ENCODE data around the gene EFCAB10. TPM values are rescaled to one million over a fixed set of nuclear protein-coding genes. Genes with fewer than 3 reads are reported as not detected.

Gene EFCAB10
- total and polyA plus RNA-seq, 12 donors, result 0.10 to 0.27 (median 0.11) TPM; not detected in 9

DNA sequence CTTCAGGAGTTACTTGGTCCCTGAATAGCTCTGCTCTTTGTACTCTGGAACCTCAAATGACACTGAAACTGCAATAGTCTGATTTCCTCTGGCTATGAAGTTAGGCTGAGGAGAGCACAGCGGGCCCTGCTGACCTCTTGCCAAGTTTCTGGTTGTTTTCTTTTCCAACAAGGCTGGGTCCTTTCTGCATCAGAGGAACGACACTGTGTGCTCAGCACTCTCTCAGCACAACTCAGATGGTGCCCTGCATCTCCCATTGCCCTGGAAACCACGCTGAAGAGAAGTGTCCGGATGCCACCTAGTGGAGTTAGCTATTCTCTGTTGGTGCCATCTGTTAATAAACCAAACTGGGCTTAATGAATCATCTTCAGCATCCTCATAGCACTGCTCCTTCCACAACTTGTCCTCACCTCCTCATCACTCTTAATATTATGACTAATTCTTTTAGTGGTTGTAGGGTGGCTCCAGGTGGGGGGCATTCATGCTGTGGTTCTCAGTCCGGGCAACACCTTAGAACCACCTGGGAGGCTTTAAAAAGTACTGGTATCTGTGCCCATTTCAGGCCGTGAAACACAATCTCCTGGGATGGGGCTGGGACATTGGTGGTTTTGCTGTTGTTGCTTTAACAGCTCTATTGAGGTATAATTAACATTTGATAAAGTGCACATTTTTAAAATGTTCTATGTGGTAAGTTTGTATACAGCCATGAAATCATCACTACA, 8.2 kb upstream of the EFCAB10 start:
- WGBS, 4 donors, result 29 to 31% (median 30%) methylated on average over 6 of the region's 6 CpGs

DNA sequence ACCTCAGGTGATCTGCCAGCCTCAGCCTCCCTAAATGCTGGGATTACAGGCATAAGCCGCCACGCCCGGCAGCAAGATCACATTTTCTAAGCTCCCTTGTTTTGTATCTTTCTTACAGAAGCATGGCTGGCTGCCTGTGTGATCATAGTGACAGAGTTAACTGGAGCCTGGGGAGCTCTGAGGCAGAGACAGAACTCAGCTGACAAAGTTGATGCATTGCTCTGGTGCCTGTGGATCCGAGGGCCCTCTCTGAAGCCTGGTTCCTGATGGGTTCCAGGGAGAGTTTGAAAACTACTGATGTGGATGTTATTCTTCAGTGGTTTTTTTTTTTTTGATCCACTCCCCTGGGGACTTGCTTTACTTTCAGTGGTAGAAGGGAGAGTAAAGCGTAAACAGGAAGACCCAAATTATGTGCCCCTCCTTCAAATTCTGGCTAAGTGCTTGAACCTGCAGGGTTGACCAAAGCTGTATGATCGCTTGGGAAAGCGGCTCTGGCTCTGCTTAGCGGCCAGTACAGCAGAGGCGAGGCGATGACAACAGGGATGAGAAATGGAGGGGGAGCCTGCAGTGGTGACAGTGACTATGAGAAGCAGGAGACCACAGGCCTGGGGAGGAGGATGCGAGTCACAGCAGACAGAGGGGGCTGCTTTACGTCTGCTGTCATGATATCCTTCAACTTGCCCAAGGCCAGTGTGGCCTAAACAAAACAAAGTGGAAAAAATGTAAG, 6.8 kb upstream of the EFCAB10 start:
- H3K27me3 ChIP-seq, result no peaks in the 10 kb centered on the region
- no peak for DNase-seq
- no peaks in the 10 kb centered on the region for H3K4me1 ChIP-seq (replicated peaks in 1 of 2)
- no peaks in the 10 kb centered on the region for H3K36me3 ChIP-seq (replicated peaks in 1 of 2)
- no peaks in the 10 kb centered on the region for H3K9me3 ChIP-seq (replicated peaks in 1 of 3)
- intact Hi-C loops (cut with DNase I), result no loop called here
- 75 to 85% (median 80%) methylated on average over 12 of the region's 12 CpGs for WGBS, 4 donors
- H3K27ac ChIP-seq, result no peak overlapping the region
- TF ChIP-seq, protein P1, sequence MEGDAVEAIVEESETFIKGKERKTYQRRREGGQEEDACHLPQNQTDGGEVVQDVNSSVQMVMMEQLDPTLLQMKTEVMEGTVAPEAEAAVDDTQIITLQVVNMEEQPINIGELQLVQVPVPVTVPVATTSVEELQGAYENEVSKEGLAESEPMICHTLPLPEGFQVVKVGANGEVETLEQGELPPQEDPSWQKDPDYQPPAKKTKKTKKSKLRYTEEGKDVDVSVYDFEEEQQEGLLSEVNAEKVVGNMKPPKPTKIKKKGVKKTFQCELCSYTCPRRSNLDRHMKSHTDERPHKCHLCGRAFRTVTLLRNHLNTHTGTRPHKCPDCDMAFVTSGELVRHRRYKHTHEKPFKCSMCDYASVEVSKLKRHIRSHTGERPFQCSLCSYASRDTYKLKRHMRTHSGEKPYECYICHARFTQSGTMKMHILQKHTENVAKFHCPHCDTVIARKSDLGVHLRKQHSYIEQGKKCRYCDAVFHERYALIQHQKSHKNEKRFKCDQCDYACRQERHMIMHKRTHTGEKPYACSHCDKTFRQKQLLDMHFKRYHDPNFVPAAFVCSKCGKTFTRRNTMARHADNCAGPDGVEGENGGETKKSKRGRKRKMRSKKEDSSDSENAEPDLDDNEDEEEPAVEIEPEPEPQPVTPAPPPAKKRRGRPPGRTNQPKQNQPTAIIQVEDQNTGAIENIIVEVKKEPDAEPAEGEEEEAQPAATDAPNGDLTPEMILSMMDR (IDR thresholded peaks at IDR 0.05), result no peak
- no peak for TF ChIP-seq POLR2A (IDR thresholded peaks at IDR 0.05)
- no peak overlapping the region for H3K4me3 ChIP-seq

More for the DNA sequence above, 8.2 kb upstream of the EFCAB10 start:
- Histone ChIP-seq H3K4me1 (replicated peaks in 1 of 2) (no peaks in the 10 kb centered on the region), H3K36me3 (replicated peaks in 1 of 2) (no peaks in the 10 kb centered on the region), H3K4me3 (no peak overlapping the region), H3K27ac (no peak overlapping the region), H3K9me3 (replicated peaks in 1 of 3) (no peaks in the 10 kb centered on the region), H3K27me3 (no peaks in the 10 kb centered on the region)
- DNase-seq, result peak; percentile 51 to 86 (median 72)
- intact Hi-C loops (cut with DNase I), result no loop called here
- TF ChIP-seq POLR2A (IDR thresholded peaks at IDR 0.05), result no peak
- TF ChIP-seq, protein P1 (IDR thresholded peaks at IDR 0.05), result peak; percentile 25 to 69 (median 62)

DNA sequence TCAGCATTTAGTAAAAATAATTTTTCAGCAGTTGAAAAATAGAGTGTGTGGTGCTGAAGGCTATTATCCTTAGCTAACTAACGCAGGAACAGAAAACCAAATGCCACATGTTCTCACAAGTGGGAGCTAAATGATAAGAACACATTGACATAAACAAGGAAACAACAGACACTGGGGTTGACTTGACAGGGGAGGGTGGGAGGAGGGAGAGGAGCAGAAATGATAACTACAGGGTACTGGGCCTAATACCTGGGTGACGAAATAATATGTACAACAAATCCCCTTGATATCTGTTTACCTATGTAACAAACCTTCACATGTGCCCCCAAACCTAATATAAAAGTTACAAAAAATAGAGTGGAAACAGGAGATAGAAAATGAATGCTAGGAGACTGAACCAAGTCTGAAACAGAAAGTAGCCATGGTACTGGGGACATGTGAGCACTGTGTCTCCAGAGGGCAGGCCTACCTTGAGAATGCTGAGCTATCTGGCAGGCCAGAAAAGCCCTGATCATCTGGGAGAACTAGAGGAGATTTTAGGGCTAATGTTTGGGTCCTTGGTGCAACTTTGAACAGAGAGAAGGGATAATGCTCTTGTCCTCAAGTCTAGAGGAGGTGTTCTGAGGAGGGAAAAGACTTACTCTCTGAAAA, 4.7 kb upstream of the EFCAB10 start:
- WGBS, 4 donors, result 86 to 96% (median 94%) methylated on average over 2 of the region's 2 CpGs
- Histone ChIP-seq H3K9me3 (replicated peaks in 1 of 3) (no peaks in the 10 kb centered on the region), H3K4me1 (replicated peaks in 1 of 2) (peaks cover 0 to 6% of the 10 kb centered on the region in 2 donors), H3K27ac (no peak overlapping the region), H3K4me3 (no peak overlapping the region), H3K27me3 (no peaks in the 10 kb centered on the region), H3K36me3 (replicated peaks in 1 of 2) (no peaks in the 10 kb centered on the region)
- no peak for DNase-seq
- TF ChIP-seq POLR2A (IDR thresholded peaks at IDR 0.05), result no peak
- TF ChIP-seq, protein P1 (IDR thresholded peaks at IDR 0.05), result no peak
- intact Hi-C loops (cut with DNase I), result no loop called here

DNA sequence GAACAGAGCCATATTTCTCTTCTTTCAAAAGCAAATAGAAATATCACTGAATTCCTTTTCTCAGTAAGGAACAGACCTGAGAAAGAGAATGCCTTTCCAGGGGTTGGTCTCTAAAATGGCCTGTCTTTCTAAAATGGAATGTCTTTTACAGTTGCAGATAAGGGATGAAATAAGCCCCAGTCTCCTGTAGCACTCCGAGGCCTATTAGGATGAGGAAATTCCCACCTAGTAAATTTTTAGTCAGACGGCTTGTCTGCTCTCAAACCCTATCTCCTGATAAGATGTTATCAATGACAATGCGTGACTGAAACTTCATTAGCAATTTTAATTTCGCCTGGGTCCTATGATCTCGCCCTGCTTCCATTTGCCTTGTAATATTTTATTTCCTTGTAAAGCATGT, 2.9 kb upstream of the EFCAB10 start:
- Histone ChIP-seq H3K27ac (no peak overlapping the region), H3K9me3 (replicated peaks in 1 of 3) (no peaks in the 10 kb centered on the region), H3K4me1 (replicated peaks in 1 of 2) (peaks cover 0 to 8% of the 10 kb centered on the region in 2 donors), H3K27me3 (no peaks in the 10 kb centered on the region), H3K4me3 (no peak overlapping the region), H3K36me3 (replicated peaks in 1 of 2) (no peaks in the 10 kb centered on the region)
- 88 to 92% (median 91%) methylated on average over 5 of the region's 5 CpGs for WGBS, 4 donors
- intact Hi-C loops (cut with DNase I), result no loop called here
- no peak for DNase-seq
- TF ChIP-seq, protein P1 (IDR thresholded peaks at IDR 0.05), result no peak
- no peak for TF ChIP-seq POLR2A (IDR thresholded peaks at IDR 0.05)

Data from adrenal gland (tissue), 12 donors.